GM19372 (cell line): ENCODE results near the gene APOA5.

Experiments
- ATAC-seq: cut with Tn5 transposase; IDR thresholded peaks from one replicate; pipeline ENCODE4 v1.9.1; 2021; ENCODE audit warnings: mild to moderate bottlenecking, low read depth, moderate library complexity; ENCODE audit not compliant: unreplicated experiment

Gene APOA5

DNA sequence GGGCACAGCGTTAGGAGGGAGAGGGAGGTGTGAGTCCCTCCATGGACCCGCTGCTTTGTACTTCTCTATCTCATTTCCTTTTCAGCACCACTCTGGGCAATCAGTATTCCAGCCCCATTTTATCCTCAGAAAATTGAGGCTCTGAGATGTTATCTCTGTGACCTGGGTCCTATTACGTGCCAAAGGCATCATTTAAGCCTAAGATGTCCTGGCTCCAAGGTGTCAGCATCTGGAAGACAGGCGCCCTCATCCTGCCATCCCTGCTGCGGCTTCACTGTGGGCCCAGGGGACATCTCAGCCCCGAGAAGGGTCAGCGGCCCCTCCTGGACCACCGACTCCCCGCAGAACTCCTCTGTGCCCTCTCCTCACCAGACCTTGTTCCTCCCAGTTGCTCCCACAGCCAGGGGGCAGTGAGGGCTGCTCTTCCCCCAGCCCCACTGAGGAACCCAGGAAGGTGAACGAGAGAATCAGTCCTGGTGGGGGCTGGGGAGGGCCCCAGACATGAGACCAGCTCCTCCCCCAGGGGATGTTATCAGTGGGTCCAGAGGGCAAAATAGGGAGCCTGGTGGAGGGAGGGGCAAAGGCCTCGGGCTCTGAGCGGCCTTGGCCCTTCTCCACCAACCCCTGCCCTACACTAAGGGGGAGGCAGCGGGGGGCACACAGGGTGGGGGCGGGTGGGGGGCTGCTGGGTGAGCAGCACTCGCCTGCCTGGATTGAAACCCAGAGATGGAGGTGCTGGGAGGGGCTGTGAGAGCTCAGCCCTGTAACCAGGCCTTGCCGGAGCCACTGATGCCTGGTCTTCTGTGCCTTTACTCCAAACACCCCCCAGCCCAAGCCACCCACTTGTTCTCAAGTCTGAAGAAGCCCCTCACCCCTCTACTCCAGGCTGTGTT, 37.2 kb upstream of the APOA5 start:
- no peak for ATAC-seq

DNA sequence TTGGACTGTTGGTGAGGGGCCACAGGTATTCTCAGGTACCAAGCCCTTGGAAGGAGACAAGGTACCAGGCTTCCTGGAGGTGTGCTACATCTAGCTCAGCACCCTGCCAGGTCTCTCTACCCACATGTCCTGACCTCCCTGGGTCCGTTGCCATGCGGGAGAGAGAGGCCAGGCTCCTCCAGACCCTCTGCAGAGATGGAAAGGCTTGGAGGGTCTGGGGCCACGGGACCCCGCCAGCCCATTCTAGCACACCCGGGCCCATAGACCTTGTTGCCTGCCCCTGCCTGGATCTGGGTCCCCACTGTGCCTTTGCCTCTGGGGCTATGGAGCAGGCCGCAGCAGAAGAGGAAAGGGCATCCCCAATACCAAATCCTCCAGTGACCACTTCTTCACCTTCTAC, 35.8 kb upstream of the APOA5 start:
- no peak for ATAC-seq

DNA sequence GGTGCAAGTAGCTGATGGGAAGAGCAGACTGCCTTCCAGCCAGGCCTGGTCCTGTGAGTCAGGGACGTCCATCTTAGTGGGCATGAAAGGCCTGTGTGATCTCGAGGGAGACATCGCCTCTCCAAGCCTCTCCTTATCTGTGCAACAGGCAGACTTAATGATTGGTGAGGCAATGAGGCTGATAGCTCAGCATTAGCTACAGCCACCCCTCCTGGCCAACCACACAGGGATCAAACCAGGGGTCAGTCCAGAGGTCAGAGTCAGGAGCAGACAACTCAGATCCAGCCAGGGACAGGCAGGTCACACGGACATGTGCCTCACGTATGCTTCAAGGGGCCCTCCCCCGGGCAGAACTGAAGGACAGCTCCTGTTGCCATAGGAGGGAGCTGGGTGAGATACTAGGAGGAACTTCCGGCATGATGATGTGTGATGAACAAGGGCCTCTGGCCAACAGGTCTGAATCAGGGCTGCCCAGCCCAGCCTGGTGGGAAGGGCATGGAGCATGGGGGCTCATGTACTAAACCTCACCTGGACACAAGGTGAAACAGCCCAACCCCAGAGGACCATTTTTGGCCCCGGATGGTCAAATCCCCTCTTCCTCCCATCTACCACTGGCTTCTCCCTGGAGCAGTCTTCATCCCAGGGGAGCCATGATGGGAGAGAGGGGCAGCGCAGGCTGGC, 35.2 kb upstream of the APOA5 start:
- ATAC-seq, result no peak

DNA sequence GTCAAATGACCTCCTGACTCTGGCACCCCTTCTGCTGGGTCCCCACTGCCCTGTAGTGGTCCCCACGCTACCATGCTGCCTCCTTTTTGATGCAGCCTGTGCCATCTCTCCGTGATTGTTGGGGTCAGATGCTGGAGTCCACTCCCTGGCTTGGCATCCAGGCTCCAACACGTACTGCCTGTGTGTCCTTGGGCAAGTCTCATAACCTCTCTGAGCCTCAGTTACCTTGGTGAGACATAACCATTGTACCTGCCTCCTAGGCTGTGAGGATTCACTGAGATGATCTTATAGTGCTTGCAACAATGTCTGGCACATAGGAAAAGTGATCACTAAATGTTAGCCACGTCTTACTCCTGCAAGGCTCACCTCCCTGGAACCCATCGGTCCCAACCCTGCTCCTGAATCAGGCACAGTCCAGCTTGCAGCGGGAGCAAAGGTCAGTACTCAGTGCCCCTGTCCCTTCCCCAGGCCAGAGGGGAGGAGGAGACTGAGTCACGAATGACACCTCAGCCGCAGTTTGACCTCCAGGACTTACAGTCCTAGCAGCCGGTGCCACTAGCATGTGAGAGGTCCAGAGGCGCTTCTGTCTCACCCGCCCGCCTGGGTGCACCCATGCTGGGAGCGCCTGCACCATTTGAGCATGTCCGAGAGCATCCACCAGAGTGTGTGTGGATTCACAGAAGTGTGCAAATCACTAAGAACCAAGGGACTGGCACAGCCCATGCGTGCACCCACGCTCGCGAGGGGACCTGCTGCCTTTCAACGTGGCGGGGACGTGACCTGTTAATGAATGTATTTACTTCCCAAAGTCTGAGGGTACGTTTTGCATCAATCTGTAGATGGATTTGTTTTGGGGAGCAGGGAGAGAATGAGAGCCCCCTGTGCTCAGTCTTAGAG, 34.4 kb upstream of the APOA5 start:
- ATAC-seq, result no peak

DNA sequence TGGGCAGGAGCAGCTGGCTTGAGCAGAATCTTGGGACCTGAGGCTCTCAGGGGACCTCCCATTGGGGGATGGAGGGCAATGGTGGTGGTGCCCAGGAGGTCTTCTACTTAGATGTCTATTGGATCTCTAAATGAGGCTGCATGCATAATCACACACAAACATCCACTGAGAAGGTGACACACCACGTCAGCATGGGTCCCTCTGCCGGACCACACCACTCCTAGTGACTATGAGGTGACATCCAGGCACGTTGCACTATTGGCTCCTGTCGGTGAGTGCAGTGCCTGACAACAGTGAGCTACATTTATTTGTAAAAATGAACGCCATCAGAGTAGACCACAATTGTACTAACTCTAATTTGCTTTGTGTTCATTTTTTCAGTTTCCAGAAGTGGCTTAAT, 33.8 kb upstream of the APOA5 start:
- no peak for ATAC-seq

DNA sequence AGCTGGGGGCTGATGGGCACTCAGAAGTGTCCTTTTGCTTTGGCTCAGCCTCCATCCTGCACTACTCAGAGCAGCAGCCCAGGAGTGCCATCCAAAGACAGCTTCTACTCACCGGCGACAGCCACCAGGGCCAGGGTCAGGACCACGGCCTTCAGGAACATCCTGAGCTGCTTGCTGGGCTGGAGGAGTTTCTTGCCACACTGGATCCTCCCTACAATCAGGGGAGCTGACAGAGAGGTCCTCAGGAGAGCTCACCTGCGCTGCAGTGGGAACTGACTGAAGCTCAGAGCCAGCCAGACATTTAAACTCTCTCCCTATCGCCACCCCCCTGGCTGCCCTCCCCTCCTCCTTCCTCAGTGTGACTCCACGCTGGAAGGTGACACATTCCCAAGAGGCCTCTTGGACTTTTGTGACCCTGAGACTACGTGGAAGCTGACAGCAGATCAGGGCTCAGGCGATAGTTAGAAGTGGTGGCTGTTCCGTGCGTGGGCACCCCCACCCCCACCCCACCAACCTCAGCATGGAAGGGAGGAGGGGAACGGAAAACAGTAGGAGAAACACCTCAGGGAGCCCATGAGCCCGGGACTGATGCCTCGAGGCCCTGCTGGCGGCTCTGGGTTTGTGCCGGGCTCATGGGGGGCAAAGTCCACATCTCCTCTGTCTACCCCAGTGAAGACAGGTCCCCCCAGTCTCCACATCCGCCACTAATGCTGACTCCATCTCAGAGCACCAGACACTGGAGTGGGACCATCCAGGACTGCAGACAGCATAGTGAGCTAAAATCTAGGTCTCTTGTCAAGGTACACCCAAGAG, 31.6 kb upstream of the APOA5 start, which contains the start of gene APOA4:
Gene APOA4, minus strand, starts transcription at position 274 of the 813 bp plus-strand sequence. Its CDS starts 113 bp downstream, at position 161.
- ATAC-seq, result no peak

DNA sequence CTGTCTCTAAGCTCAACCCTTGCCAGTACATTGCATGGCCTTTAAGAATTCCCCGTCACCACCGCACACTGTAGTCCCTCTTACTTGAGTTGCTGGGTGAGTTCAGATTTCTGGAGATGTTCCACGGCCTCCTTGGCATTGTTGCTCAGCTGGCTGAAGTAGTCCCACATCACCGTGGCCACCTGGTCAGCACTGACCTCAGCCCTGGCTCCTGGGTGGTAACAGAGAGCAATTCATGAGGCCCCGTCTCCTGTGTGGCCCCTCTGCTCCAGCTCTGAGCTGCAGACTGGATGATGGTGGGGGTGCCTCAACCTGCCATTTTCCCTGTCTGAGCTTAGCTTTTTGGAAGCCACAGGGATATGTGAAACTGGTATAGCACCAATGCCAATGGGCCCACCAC, 30.9 kb upstream of the APOA5 start:
- no peak for ATAC-seq

DNA sequence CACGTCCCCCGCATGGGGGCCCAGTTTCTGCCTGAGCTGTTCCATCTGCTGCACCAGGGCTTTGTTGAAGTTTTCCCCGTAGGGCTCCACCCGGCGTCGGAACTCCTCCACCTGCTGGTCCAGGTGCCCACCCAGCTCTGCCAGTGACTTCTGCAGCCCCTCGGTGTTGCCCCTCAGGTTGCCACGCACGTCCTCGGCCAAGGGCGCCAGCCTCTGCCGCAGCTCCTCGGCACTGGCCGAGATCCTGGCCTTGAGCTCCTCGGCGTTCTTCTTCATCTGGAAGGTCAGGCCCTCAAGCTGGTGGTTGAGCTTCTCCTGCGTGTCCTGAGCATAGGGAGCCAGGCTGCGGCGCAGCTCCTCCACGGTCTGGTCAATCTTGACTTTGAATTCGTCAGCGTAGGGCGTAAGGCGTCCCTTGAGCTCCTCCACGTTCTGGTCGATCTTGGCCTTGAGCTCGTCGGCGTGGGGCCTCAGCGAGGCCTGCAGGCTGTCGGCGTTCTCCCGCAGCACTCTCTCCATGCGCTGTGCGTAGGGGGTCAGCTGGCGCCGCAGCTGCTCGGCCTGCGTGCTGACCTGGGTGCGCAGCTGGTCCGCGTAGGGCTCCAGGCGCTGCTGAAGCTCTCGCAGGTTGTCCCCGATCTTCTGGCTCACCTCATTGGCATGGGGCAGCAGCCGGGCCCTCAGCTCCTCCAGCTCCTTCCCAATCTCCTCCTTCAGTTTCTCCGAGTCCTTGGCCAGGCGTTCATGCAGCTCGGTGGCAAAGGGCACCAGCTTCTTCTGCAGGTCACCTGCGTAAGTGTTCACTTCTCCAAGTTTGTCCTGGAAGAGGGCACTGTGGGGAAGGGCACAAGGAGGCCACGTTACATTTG, 29.6 kb upstream of the APOA5 start:
- no peak for ATAC-seq

DNA sequence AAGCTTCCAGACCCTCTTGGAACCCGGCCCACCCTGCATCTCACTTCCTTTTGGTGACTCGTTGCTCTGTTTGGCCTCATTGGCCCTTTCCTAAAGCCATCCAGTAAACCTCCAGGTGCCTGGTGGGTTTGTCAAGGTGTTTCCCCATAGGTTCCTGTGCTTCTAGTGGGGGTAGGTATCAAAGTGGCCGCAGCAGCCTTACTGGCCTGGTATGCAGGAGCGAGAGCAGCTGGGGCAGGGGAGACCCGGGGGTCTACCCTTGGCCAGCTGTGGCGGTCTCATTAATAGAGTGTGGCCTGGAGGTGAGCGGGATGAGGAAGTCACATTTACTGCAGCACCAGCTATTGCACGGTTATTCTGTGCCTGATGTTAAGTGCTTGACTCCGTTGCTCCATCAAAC, 27.4 kb upstream of the APOA5 start:
- no peak for ATAC-seq

DNA sequence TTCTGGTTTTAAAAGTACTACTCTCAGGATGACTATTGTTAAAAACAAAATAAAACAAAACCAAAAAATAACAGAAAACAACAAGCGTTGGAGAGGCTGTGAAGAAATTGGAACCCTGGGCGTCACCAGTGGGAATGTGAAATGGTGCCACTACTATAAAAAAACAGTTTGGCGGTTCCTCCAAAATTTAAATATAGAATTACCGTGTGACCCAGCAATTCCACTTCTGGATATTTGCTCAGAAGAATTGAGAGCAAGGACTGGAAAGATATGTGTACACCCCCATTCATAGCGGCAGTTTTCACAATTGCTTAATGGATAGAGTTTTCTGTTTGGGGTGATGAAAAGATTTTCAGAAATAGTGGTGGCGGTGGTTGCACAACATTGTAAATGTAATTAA, 22.8 kb upstream of the APOA5 start:
- no peak for ATAC-seq

DNA sequence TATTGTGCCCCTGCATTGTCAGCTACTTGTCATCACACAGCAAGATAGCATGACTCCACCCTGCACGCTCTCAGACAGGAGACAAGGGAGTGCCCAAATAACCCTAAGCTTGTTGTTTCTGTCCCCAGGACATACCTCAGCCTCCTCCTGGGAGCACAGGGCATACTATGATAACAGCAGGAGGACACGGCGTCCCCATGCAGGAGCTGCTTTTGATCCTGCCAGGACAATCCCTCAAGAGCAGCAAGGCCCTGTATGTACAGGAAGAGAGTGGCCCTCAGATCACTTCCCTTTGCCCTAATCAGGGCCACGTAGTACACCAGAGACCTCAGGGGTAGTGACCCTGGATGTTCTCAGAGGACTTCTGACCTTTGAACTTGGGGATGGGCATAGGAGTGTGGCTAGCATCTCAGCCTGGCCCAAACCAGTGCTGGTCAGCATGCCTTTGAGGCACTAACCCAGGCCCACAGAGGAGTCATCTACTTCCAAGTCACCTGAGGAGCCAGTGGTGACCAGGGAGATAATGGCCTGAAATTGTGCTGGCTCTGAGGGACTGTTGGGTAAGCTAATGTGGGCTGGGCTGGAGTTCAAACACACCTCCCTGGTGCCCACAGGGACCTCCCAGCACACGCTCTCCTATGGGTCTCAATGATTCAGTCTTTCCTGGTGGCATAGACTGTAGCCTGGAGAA, 22.2 kb upstream of the APOA5 start:
- no peak for ATAC-seq

DNA sequence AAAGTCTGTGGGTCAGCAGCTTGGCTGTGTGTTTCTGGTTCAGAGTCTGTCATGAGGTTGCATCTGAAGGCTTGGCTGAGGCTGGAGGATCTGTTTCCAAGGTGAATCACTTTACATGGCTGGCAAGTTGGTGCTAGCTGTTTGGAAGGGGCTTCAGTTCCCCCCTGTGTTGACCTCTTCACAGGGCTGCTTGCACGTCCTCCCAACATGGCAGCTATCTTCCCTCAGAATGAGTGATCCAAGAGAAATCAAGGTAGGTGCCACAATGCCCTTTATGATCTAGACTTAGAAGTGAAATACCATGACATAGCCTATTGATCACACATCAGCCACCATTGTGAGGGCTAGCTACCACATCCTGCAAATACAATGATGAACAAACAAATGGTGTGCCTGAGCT, 21.5 kb upstream of the APOA5 start:
- ATAC-seq, result no peak

DNA sequence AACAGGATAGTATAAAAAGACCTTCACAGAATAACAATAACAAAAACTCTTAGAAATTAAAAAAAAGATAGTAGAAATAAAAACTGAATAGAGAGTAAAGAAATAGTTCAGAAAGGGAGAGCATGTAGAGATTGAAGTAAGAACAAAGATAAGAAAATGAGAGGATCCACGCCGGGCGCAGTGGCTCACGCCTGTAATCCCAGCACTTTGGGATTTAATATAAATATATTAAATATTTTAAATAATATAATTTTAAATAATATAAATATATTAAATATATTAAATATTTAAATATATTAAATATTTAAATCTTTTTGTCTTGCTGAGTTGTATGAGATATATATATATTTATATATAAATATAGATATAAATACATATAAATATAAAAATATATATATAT, 20.4 kb upstream of the APOA5 start:
- no peak for ATAC-seq

DNA sequence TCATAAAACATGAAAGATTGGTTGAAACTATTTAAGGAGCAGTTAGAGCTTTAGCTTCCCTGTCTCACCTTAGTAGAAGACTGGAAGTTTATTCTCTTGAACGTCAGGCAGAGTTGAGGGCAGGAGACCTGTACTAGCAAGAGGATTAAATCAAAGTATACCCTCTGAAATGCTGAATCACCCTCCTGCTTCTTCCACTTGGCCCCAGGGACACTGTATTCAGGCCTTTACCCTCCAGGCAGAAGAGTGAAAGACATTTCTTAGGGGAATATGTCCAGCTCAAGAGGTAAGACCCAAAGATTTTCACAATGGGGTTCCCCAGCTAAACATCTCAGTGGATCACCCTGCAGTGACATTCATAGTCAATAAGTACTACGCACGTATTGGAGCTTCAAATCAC, 19.5 kb upstream of the APOA5 start:
- ATAC-seq, result no peak

DNA sequence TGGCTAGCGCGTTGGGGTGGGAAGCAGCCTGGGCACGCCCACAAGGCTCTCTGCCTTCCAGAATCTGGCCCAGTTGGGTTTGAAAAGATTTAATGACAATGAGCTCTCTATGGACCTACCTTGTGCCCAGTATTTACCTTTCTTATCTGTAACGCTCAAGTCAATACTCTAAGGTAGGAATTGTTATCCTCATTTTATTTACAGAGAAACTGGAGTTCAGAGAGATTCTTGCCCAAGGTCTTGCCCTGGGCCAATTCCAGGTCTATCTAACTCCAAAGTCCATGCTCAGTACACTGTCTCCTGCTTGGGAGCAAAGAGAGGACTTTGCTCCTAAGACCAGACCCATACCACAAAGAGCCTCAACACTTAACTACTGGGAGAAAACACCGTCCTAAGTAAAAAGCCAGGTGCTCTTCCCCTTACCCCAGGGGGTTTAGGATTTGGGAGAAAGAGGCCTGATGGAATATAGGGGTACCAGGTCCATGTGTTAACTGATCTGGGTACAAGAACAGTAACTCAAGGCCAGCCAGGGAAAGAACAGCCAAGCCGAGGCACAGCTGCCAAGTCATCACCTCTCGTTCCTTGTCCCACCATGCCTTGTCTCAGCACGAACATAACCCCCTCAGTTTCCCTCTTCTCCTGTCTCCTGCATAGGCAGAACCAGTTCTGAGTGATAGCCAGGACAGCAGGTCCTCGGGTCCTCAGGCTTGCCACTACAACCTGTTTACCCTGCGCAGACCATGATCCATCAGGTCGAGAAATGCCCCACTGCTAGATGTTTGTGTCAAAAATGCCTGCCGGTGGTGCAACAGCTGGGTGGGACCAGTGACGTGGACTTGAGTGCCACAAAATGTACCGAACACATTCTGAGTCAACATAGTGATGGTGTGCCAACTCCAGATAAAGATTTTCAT, 16.8 kb upstream of the APOA5 start:
- no peak for ATAC-seq

DNA sequence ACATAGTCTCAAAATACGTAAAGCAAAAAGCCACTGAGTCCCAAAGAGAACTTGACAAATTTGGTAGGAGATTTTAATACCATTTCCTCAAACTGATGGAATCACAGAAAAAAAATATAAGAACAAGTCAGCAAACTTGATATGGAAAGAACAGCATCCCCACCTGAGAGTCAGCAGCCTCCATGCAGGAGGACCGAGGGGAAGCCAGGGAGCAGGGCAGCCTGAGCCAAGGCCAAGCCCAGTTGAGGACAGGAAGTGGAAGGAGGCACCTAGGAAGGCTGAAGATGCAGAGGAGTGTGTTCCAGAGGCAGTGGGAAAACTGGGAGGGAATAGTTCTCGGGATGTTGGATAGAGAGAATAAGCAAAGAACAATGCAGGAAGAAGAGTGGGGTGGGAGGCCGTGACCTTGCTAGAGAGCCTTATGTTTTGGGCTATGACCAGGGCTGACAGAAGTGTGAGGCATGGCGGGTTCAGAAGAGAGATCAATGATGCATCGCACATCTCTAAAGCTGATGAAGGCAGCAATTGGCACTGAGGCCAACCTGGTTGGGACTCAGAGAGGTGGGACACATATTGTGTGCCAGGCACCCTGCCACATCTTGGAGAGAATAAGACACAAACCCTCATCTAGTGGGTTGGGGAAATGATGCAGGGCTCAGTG, 16.1 kb upstream of the APOA5 start:
- no peak for ATAC-seq

DNA sequence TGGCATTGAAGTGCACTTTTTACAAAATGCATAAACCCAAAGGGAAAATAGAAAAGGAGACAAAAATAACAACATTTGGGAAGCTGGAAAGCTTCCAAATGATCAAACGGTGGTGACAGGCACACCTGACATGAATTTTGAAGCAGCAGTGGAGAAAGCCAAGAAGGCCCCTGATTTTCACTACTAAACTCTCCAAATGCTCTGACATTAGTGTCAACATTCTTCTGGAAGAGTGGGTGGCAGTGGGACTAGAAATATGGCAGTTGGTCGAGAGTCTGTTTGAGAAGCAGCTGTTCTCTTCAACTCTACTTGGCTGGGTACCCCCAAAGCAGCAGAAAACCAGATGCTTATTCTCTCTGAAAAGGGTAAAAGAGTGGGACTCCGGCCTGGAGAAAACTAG, 12.3 kb upstream of the APOA5 start:
- ATAC-seq, result no peak
